PC-3 (cell line): ENCODE results near the gene GPC4. TPM values are rescaled to one million over a fixed set of nuclear protein-coding genes. Genes with fewer than 3 reads are reported as not detected.

ENCODE experiments used
- ATAC-seq: fragments of 200-7000 bp; cut with Tn5 transposase; 2 replicates; pipeline ENCODE4 v1.9.1; 2020; ENCODE audit warnings: mild to moderate bottlenecking, moderate library complexity
- BruUV-seq: library from RNA; stranded (reverse); fragments of 400-500 nt; replicated peaks from 2 replicates; lab custom pipeline; 2021; lab: Mats Ljungman, UMichigan
- CTCF ChIA-PET: fragments of 300-600 bp; sonication (Branson Sonifier 250); formaldehyde crosslinking; loops from one replicate; lab custom pipeline; 2022; ENCODE audit warnings: antibody characterized with exemption; lab: Charles Lee
- POLR2A ChIA-PET: fragments of 300-600 bp; sonication (Branson Sonifier 250); formaldehyde crosslinking; loops from one replicate; lab custom pipeline; 2022; ENCODE audit warnings: antibody characterized with exemption; ENCODE audit not compliant: unreplicated experiment; lab: Charles Lee
- DNase-seq: peaks from one replicate; pipeline ENCODE4 v3.0.0-alpha.2; 2015
- H2AFZ ChIP-seq: fragments of 300-600 bp; sonication (generic); 2 replicates; pipeline ENCODE4 v1.6.0; 2016; ENCODE audit warnings: antibody characterized with exemption, low read length
- H3F3A ChIP-seq: fragments of 300-600 bp; sonication (generic); one replicate; pipeline ENCODE4 v1.6.0; 2017; ENCODE audit warnings: antibody characterized with exemption, low read length, control low read depth, mild to moderate bottlenecking; ENCODE audit not compliant: unreplicated experiment
- H3K27ac ChIP-seq: fragments of 300-600 bp; sonication (generic); 2 replicates; pipeline ENCODE4 v1.5.1; 2016; ENCODE audit warnings: mild to moderate bottlenecking, low read length
- H3K27me3 ChIP-seq: fragments of 300-600 bp; sonication (generic); 2 replicates; pipeline ENCODE4 v1.6.1; 2016; ENCODE audit warnings: low read length, mixed read lengths
- H3K36me3 ChIP-seq: fragments of 300-600 bp; sonication (generic); 2 replicates; pipeline ENCODE4 v1.6.1; 2016; ENCODE audit warnings: low read depth, mixed run types, low read length, mixed read lengths
- H3K4me1 ChIP-seq: fragments of 300-600 bp; sonication (generic); 2 replicates; pipeline ENCODE4 v1.5.1; 2016; ENCODE audit warnings: low read length; ENCODE audit not compliant: insufficient read depth
- H3K4me2 ChIP-seq: fragments of 300-600 bp; sonication (generic); 2 replicates; pipeline ENCODE4 v1.6.0; 2016; ENCODE audit warnings: low read length
- H3K4me3 ChIP-seq: fragments of 300-600 bp; sonication (generic); 2 replicates; pipeline ENCODE4 v1.5.1; 2016; ENCODE audit warnings: mild to moderate bottlenecking, low read length, mixed read lengths
- H3K79me2 ChIP-seq: fragments of 300-600 bp; sonication (generic); 2 replicates; pipeline ENCODE4 v1.6.1; 2017; ENCODE audit warnings: low read length, mixed read lengths
- H3K9ac ChIP-seq: fragments of 300-600 bp; sonication (generic); 2 replicates; pipeline ENCODE4 v1.6.0; 2016; ENCODE audit warnings: mild to moderate bottlenecking, low read length
- H3K9me2 ChIP-seq: fragments of 300-600 bp; sonication (generic); replicated peaks from 2 replicates; pipeline ENCODE4 v1.6.1; 2016; ENCODE audit warnings: mixed run types, low read length, mixed read lengths
- H3K9me3 ChIP-seq: fragments of 300-600 bp; sonication (generic); 2 replicates; pipeline ENCODE4 v1.6.1; 2016; ENCODE audit warnings: low read length, mixed read lengths
- H4K20me1 ChIP-seq: fragments of 300-600 bp; sonication (generic); 2 replicates; pipeline ENCODE4 v1.6.1; 2016; ENCODE audit warnings: low read length, mixed read lengths
- CTCF ChIP-seq: fragments of 300-600 bp; sonication (generic); conservative IDR thresholded peaks from 2 replicates; pipeline ENCODE4 v1.5.1; 2017; ENCODE audit warnings: antibody characterized with exemption, low read depth, mild to moderate bottlenecking, low read length
- EZH2 ChIP-seq: fragments of 300-600 bp; sonication (generic); IDR thresholded peaks from one replicate; pipeline ENCODE4 v1.6.1; 2017; ENCODE audit warnings: antibody characterized with exemption, mild to moderate bottlenecking, low read length; ENCODE audit not compliant: unreplicated experiment
- EZH2phosphoT487 ChIP-seq: fragments of 300-600 bp; sonication (generic); IDR thresholded peaks from 2 replicates; pipeline ENCODE4 v1.6.1; 2018; ENCODE audit warnings: mild to moderate bottlenecking, antibody characterized with exemption, low read length, borderline replicate concordance
- intact Hi-C: fragments of 100-400 bp; cut with micrococcal nuclease; formaldehyde crosslinking; loops from 2 replicates; pipeline ENCODE4 v1.9.0; 2023
- total RNA-seq: library from RNA; depleted of rRNA; stranded (reverse); fragments of >200 nt; gene quantifications from 2 replicates; pipeline ENCODE4 v1.2.3, GENCODE V29; 2014

GPC4 gene
- total RNA-seq, 1 experiment from 2014 or later: 4.0 TPM

GRCh38 chrX:133364196-133364595, 51.1 kb downstream of the GPC4 start:
- no peaks in the 10 kb centered on the region for H3F3A ChIP-seq
- POLR2A ChIA-PET: no interaction called here
- DNase-seq: no peak

GRCh38 chrX:133362538-133362937, 52.8 kb downstream of the GPC4 start:
- no TSS peak for BruUV-seq
- ChIA-PET CTCF (no interaction called here), POLR2A (no interaction called here)

More at GRCh38 chrX:133364196-133364595, 51.1 kb downstream of the GPC4 start:
- no peaks in the 10 kb centered on the region for H3K4me1 ChIP-seq
- no peak overlapping the region for H2AFZ ChIP-seq
- H4K20me1 ChIP-seq: no peaks in the 10 kb centered on the region
- ATAC-seq: no peak
- no peaks in the 10 kb centered on the region for H3K79me2 ChIP-seq
- intact Hi-C loops: no loop called here
- no peaks in the 10 kb centered on the region for H3K9me3 ChIP-seq
- H3K9ac ChIP-seq: no peak overlapping the region
- no peaks in the 10 kb centered on the region for H3K27me3 ChIP-seq
- no peak overlapping the region for H3K27ac ChIP-seq
- BruUV-seq: no TSS peak
- TF ChIP-seq EZH2phosphoT487: no peak
- no peak for TF ChIP-seq CTCF
- TF ChIP-seq EZH2: no peak
- no peak overlapping the region for H3K4me2 ChIP-seq
- H3K9me2 ChIP-seq: no peaks in the 10 kb centered on the region
- CTCF ChIA-PET: no interaction called here
- H3K4me3 ChIP-seq: no peak overlapping the region
- H3K36me3 ChIP-seq: no peaks in the 10 kb centered on the region

More at GRCh38 chrX:133362538-133362937, 52.8 kb downstream of the GPC4 start:
- no peak overlapping the region for H2AFZ ChIP-seq
- H3K79me2 ChIP-seq: no peaks in the 10 kb centered on the region
- ATAC-seq: peak; percentile 50; the same call in 1 of the 2 replicates
- H3K9ac ChIP-seq: no peak overlapping the region
- H3F3A ChIP-seq: no peaks in the 10 kb centered on the region
- peak; percentile 2 for DNase-seq
- H3K4me2 ChIP-seq: no peak overlapping the region
- no peaks in the 10 kb centered on the region for H3K9me3 ChIP-seq
- H3K4me1 ChIP-seq: no peaks in the 10 kb centered on the region
- H3K27me3 ChIP-seq: no peaks in the 10 kb centered on the region
- intact Hi-C loops: no loop called here
- TF ChIP-seq CTCF: no peak
- no peak for TF ChIP-seq EZH2
- TF ChIP-seq EZH2phosphoT487: no peak
- H3K27ac ChIP-seq: no peak overlapping the region
- no peaks in the 10 kb centered on the region for H3K9me2 ChIP-seq
- no peaks in the 10 kb centered on the region for H3K36me3 ChIP-seq
- no peaks in the 10 kb centered on the region for H4K20me1 ChIP-seq
- no peak overlapping the region for H3K4me3 ChIP-seq
